GM12873 (cell line): Measurements from ENCODE around the gene COA3.

Experiments
- TF ChIP-seq, protein P1 (sequence below): IDR thresholded peaks from 2 replicates; pipeline ENCODE4 v1.5.1; 2012; ENCODE audit warnings: low read depth, mild to moderate bottlenecking, moderate library complexity, low read length, control low read depth; ENCODE audit not compliant: insufficient read depth; ENCODE audit errors: missing control alignments

COA3 gene

DNA sequence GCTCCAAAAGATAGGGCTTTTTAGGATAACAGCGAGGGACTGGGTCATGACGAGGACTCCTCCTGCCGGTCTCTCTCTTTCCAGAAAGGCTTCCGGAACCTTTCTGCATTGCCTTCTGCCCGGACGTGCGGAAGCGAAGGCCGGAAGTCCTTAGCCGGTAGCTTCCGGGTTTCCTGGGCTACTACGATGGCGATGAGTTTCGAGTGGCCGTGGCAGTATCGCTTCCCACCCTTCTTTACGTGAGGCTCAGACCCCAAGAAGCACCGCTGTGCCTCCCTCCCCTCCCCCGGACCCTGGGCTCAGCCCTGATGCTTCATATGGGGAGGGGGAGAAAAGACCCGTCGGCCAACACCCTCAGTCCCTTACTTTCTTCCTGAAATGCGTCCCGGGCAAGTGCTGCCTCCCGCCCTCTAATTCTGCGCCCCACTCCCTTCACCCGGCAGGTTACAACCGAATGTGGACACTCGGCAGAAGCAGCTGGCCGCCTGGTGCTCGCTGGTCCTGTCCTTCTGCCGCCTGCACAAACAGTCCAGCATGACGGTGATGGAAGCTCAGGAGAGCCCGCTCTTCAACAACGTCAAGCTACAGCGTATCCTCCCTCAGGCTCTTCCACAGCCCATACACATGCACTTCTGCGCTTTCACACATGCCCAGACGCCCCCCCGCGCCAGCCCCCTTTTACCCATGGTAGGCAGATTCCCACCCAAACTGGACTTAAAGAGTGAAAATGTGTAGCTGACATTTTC lies 25.0 kb downstream of the COA3 start, which contains the start of gene VPS25:
TSS of gene VPS25 (plus strand) at position 160 of the 746 bp plus-strand sequence. CDS start at position 187, 27 bp downstream.
- TF ChIP-seq, protein P1, sequence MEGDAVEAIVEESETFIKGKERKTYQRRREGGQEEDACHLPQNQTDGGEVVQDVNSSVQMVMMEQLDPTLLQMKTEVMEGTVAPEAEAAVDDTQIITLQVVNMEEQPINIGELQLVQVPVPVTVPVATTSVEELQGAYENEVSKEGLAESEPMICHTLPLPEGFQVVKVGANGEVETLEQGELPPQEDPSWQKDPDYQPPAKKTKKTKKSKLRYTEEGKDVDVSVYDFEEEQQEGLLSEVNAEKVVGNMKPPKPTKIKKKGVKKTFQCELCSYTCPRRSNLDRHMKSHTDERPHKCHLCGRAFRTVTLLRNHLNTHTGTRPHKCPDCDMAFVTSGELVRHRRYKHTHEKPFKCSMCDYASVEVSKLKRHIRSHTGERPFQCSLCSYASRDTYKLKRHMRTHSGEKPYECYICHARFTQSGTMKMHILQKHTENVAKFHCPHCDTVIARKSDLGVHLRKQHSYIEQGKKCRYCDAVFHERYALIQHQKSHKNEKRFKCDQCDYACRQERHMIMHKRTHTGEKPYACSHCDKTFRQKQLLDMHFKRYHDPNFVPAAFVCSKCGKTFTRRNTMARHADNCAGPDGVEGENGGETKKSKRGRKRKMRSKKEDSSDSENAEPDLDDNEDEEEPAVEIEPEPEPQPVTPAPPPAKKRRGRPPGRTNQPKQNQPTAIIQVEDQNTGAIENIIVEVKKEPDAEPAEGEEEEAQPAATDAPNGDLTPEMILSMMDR = peak; percentile 9

GRCh38 chr17:42772945-42773289 lies 25.6 kb downstream of the COA3 start:
- TF ChIP-seq, protein P1 = no peak

DNA sequence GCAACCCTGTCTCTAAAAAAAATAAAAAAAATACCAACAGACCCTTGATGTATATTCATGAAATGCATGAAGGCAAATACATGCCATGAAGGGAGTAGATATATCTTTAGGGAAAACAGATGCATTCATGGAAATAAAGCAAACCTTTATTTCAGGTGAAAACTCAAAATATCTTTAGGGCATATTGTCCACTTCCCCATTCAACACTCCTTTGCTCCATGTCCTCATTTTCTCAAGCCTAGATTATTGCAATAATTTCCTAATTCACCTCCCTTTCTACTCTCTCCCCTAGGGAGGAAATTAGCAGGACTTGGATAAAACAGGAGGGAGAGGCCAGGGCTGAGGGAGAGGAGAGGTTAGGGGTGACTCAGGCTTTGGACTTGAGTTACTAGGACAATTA lies 31.0 kb downstream of the COA3 start:
- TF ChIP-seq, protein P1 = no peak

DNA sequence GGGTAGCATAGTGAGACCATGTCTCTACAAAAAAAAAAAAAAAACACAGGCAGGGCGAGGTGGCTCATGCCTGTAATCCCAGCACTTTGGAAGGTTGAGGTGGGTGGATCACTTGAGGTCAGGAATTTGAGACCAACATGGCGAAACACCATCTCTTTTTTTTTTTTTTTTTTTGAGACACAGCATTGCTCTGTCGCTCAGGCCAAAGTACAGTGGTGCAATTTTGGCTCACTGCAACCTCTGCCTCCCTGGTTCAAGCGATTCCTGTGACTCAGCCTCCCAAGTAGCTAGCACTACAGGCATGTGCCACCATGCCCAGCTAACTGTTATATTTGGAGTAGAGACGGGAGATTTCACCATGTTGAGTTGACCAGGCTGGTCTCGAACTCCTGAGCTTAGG lies 32.4 kb downstream of the COA3 start:
- TF ChIP-seq, protein P1 = no peak

GRCh38 chr17:42761638-42762037 lies 36.9 kb downstream of the COA3 start:
- TF ChIP-seq, protein P1 = no peak

DNA sequence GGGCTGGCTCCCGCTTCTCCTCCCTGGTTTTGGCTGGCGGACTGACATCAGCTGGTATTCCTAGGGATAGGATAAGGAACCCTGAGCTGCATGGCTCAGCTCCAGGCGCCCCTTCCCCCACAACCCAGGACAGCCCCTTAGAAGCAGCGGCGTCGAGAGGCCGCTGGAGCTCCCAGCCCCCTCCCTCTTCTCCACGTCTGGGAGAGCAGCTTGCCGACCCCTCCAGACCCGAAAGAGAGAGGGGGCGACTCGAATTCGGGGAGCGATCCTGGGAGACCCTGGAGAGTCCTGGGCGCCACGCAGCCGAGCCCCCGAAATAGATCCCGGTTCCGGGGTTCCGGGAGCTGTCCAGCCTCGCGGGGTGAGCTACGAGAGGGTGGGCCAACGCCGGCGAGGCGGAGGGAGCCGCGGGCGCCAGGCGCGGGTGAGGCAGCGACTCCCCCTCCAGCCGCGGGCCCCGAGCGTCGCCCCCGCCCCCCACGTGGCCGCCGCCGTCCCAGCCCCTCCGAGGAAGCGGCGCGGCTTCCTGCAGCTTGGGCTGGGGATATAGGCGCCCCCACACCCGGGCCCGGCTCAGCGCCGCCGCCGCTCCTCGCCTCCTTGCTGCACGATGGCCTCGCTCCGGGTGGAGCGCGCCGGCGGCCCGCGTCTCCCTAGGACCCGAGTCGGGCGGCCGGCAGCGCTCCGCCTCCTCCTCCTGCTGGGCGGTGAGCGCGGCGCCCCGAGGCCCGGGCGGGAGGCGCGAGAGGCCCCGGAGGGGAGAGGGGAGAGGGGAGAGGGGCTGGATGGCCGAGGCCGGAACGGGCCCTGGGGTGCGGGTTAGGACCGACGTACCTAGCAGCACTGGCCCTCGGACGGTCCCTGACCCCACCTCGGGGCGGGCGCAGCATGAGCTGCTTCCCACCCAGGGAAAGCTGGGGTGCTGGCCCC lies 37.6 kb downstream of the COA3 start, which contains the start of gene RAMP2:
TSS of gene RAMP2 (plus strand) at position 576 of the 930 bp plus-strand sequence. CDS start at position 611, 35 bp downstream.
- TF ChIP-seq, protein P1 = no peak
